GM23338 (cell line): ENCODE data around the gene KIF1A.

Experiments used
- EZH2 ChIP-seq: fragments of 200-600 bp; sonication (generic); IDR thresholded peaks from one replicate; pipeline ENCODE4 v1.8.0; 2017; ENCODE audit warnings: antibody characterized with exemption, mild to moderate bottlenecking, low read depth; ENCODE audit not compliant: unreplicated experiment
- POLR2AphosphoS5 ChIP-seq: IDR thresholded peaks from 2 replicates; pipeline ENCODE4 v1.6.1; 2016; ENCODE audit warnings: antibody characterized with exemption, low read depth
- TF ChIP-seq, protein P1 (sequence below), 2 experiments: fragments of 200-600 bp in 1 of 2; sonication (generic) in 1 of 2; conservative IDR thresholded peaks; 2 replicates each; pipeline versions ENCODE4 v1.5.1 to v1.6.1; 2016 to 2017; ENCODE audit warnings: antibody characterized with exemption in 2 of 2, low read depth in 2 of 2, mild to moderate bottlenecking in 2 of 2, moderate library complexity in 1 of 2

- TF ChIP-seq, protein P1, sequence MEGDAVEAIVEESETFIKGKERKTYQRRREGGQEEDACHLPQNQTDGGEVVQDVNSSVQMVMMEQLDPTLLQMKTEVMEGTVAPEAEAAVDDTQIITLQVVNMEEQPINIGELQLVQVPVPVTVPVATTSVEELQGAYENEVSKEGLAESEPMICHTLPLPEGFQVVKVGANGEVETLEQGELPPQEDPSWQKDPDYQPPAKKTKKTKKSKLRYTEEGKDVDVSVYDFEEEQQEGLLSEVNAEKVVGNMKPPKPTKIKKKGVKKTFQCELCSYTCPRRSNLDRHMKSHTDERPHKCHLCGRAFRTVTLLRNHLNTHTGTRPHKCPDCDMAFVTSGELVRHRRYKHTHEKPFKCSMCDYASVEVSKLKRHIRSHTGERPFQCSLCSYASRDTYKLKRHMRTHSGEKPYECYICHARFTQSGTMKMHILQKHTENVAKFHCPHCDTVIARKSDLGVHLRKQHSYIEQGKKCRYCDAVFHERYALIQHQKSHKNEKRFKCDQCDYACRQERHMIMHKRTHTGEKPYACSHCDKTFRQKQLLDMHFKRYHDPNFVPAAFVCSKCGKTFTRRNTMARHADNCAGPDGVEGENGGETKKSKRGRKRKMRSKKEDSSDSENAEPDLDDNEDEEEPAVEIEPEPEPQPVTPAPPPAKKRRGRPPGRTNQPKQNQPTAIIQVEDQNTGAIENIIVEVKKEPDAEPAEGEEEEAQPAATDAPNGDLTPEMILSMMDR (conservative IDR thresholded peaks at IDR 0.05; ENCODE audit: low read depth in 2 of 2): no peak
- TF ChIP-seq EZH2: no peak
- TF ChIP-seq POLR2AphosphoS5: no peak
These were observed 41.5 kb upstream of the KIF1A start for GRCh38 chr2:240861547-240861946.
